ENCODE measurements around the gene SRGAP2C.
"Not testable (repeated sequence)": the region's sequence is repeated elsewhere in the genome, so short reads cannot be mapped to it uniquely, and the experiment has no call there.

SRGAP2C gene

DNA sequence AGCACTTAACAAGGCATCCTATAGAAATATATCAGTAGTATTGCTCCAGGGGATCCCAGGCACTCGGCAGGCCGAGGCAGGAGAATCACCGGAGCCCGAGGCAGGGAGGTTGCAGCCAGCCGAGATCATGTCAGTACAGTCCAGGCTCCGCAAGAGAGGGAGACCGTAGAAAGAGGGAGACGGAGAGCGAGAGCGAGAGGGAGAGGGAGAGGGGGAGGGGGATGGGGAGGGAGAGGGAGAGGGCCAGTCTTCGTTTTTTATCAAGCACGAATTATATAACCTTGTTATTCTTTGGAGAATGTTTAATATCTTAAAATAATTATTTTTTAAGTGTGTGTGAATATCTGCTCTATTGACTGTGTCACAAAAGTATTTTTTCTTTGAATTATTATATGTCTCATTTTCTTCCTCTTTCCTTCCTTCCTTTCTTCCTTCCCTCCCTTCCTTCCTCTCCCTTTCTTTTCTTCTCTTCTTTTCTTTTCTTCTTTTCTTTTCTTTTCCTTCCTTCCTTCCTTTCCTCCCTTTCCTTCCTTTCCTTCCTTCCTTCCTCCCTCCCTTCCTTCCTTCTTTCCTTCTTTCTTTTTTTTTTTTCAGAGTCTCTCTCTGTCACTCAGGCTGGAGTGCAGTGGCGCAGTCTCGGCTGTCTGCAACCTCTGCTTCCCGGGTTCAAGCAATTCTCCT, 233.7 kb downstream of the SRGAP2C start:
- no peak for DNase-seq (ENCODE audit: low read depth in 2 of 2)

DNA sequence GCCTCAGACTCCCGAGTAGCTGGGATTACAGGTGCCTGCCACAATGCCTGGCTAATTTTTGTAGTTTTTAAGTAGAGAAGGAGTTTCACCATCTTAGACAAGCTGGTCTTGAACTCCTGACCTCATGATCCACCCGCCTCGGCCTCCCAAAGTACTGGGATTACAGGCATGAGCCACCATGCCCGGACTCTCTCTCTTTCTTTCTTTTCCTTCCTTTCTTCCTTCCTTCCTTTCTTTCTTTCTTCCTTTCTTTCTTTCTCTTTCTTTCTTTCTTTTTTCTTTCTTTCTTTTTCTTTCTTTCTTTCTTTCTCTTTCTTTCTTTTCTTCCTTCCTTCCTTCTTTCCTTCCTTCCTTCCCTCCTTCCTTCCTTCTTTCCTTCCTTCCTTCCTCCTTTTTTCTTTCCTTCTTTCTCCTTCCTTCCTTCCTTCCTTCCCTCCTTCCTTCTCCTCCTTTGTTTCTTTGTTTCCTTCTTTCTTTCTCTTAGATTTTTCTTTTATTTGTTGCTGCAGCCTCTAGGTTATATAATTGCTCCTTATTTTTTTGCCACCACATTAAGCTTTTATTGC, 234.4 kb downstream of the SRGAP2C start:
- not testable (repeated sequence) for DNase-seq (ENCODE audit: low read depth in 2 of 2)

DNA sequence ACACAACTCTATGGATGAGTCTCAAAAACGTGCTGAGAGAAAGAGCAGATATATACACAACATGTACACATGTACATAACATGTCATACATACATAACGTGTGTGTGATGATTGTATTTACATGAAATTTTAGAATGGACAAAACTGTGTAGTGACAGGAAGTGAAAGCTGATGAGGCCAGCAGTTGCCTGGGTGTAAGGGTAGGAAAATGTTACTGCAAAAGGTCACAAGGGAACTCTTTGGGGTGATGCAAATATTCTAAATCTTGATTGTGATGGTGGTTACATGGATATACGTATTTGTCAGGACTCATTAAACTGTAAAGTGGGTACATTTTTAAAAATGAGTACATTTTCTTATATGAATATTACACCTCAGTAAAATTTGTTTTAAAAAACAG, 236.7 kb downstream of the SRGAP2C start:
- DNase-seq (ENCODE audit: low read depth in 2 of 2), result not testable (repeated sequence)

DNA sequence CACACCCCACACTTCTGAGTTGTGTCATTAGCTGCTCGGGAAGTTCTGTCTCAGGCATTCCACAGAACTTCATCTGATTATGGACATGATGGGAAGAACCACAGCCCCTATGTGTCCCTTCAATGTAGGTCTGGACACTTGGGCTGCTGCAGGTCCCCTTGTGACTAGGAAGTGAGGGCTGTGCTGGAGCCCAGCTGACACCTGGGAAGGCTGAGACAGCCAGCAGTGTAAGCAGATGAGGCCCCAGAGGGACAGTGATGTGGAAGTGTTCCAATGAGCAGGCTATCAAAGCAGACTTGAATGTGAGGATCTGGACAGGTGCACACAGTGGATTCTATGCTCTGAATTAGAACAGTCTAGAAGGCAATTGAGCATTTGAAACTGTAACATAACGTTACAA, 239.2 kb downstream of the SRGAP2C start:
- not testable (repeated sequence) for DNase-seq (ENCODE audit: low read depth in 2 of 2)

DNA sequence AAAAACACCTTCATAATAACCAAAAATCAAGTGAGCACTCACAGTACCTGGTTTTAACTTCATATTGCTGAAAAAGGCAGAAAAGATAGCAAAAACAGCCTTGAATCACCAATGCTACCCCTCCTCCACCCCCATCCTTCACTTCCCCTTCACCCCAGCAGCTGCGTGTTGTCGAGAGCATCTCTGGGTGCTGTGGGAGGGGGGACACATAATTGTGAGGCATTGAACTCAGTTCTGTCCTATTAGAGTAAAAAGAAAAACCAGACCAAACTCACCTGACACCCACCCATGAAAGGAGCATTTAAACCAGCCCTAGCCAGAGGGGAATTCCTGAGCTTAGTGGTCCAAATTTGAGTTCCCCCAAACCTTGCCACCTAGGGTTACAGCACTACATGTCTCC, 248.7 kb downstream of the SRGAP2C start:
- DNase-seq (ENCODE audit: low read depth in 2 of 2), result not testable (repeated sequence)

DNA sequence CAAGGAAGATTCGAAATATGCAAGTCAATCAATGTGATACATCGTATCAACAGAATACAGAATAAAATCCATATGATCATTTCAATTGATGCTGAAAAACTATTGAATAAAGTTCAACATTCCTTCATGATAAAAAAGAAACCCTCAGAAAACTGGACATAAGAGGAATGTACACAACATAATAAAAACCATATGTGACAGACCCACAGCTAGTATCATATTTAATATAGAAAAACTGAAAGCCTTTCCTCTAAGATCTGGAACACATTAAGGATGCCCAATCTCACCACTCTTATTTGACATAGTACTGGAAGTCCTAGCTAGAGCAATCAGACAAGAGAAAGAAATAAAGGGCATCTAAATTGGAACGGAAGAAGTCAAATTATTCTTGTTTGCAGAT, 254.1 kb downstream of the SRGAP2C start:
- DNase-seq (ENCODE audit: low read depth in 2 of 2), result not testable (repeated sequence)

DNA sequence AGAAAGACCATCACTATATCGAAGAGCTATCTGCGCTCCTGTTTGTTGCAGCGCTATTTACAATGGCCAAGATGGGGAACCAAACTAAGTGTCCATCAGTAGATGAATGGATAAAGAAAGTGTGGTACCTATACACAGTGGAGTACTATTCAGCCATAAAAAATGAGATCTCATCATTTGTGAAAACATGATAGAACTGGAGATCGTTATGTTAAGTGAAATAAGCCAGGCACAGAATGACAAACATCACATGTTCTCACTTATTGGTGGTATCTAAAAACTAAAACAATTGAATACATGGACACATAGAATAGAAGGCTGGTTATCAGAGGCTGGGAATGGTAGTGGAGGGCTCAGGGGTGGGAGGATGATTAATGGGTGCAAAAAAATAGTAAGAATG, 256.2 kb downstream of the SRGAP2C start:
- DNase-seq (ENCODE audit: low read depth in 2 of 2), result no peak
